GM12892 (cell line): ENCODE data around the gene UBASH3A.

Experiments
- POLR2A ChIP-seq: IDR thresholded peaks from 2 replicates; pipeline ENCODE4 v1.6.1; 2011; ENCODE audit warnings: low read depth, low read length, control low read depth
- POLR2AphosphoS5 ChIP-seq: IDR thresholded peaks from 2 replicates; pipeline ENCODE4 v1.6.1; 2011; ENCODE audit warnings: low read depth, low read length, control low read depth
- TAF1 ChIP-seq: IDR thresholded peaks from 2 replicates; pipeline ENCODE4 v1.6.1; 2011; ENCODE audit warnings: low read depth, mild to moderate bottlenecking, control low read depth, low read length, borderline replicate concordance

GRCh38 chr21:42453224-42453985, 49.7 kb downstream of the UBASH3A start:
- TF ChIP-seq TAF1, result no peak
- no peak for TF ChIP-seq POLR2A
- no peak for TF ChIP-seq POLR2AphosphoS5
